ENCODE results near the gene SBNO2. TPM values are rescaled to one million over a fixed set of nuclear protein-coding genes. Genes with fewer than 3 reads are reported as not detected.
"Not testable (repeated sequence)": the region's sequence is repeated elsewhere in the genome, so short reads cannot be mapped to it uniquely, and the experiment has no call there.

Gene SBNO2
- total and polyA plus RNA-seq, 10 donors = 16.2 to 230 (median 112) TPM

DNA sequence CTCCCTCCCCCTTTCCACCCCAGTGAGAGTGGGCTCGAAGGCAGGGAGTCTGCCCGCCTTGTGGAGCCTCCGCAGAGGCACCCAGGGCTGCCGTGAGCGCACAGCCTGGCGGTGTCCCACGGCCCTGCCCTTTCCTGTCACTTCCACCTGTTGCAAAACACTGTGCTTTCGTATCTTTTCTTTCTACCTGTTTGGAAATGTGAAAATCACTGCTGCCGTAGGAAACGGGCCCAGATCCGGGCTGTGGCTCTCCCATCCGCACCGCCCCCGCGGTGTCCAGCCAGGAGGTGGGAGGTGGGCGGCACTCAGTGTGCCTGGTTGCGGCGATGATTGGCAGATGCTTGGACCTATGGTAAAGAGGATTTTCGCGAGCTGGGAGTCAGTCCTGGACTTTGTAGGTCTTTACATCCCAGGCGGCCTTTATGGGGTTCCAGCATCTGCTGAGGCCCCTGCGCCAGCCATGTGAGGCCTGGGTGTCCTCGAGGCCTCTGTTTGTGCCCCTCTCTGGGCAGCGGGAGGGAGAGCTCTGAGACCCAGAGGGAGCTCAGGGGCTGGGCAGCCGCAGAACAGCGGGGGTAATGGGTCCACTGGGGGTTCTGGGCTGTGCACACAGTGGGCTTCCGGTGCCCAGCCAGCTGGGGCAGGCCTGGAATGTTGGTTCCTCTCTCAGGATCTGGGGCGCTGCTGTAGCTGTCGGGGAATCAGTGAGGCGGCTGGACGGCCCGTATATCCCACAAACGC is 37.6 kb upstream of the SBNO2 start:
- Histone ChIP-seq H3K27me3 (replicated peaks in 1 of 7) (no peaks in the 10 kb centered on the region), H3K27ac (peak overlapping the region in 3 of 8 donors; percentile 15 to 87 (median 52)), H3K4me1 (peaks cover 51 to 100% (median 92%) of the 10 kb centered on the region in 6 donors), H3K4me3 (peak overlapping the region in 1 of 8 donors; percentile 8), H3K9me3 (no peaks in the 10 kb centered on the region), H3K36me3 (peaks cover 0 to 71% (median 20%) of the 10 kb centered on the region in 6 donors)
- TF ChIP-seq POLR2AphosphoS5 (IDR thresholded peaks at IDR 0.05) (peak in 2 of 3 donors; percentile 32 to 73), POLR2A (IDR thresholded peaks at IDR 0.05) (no peak)
- TF ChIP-seq, protein P1, sequence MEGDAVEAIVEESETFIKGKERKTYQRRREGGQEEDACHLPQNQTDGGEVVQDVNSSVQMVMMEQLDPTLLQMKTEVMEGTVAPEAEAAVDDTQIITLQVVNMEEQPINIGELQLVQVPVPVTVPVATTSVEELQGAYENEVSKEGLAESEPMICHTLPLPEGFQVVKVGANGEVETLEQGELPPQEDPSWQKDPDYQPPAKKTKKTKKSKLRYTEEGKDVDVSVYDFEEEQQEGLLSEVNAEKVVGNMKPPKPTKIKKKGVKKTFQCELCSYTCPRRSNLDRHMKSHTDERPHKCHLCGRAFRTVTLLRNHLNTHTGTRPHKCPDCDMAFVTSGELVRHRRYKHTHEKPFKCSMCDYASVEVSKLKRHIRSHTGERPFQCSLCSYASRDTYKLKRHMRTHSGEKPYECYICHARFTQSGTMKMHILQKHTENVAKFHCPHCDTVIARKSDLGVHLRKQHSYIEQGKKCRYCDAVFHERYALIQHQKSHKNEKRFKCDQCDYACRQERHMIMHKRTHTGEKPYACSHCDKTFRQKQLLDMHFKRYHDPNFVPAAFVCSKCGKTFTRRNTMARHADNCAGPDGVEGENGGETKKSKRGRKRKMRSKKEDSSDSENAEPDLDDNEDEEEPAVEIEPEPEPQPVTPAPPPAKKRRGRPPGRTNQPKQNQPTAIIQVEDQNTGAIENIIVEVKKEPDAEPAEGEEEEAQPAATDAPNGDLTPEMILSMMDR (IDR thresholded peaks at IDR 0.05 in 8 of 11, conservative IDR thresholded peaks at IDR 0.05 in 3 of 11) = no peak
- DNase-seq = peak; percentile 77
- intact Hi-C loops (cut with DNase I; ENCODE audit: low total_unique reads) = no loop called here
- 69 to 84% (median 76%) methylated on average over 29 to 33 of the region's 33 CpGs for WGBS, 5 donors

DNA sequence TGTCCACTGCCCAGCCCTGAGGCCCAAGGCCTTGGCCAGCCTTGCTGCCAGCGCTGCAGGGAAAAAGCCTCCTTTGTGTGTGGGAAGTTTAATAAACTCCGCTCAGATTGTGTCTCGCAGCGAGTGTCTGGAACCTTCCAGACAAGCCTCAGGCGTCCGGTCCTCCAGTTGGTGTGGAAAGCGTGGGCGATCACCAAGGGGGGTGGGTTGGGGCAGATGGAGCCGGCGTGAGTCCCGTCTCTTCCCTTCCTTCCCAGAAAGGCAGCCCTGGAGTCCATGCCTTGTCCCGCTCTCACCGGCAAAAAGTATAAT is 36.1 kb upstream of the SBNO2 start:
- H3K27ac ChIP-seq = peak overlapping the region in 1 of 8 donors; percentile 8
- H3K36me3 ChIP-seq = peaks cover 0 to 56% (median 17%) of the 10 kb centered on the region in 6 donors
- no peak overlapping the region for H3K4me3 ChIP-seq
- TF ChIP-seq POLR2AphosphoS5 (IDR thresholded peaks at IDR 0.05) = no peak
- intact Hi-C loops (cut with DNase I; ENCODE audit: low total_unique reads) = no loop called here
- DNase-seq = no peak
- H3K9me3 ChIP-seq = no peaks in the 10 kb centered on the region
- no peaks in the 10 kb centered on the region for H3K27me3 ChIP-seq (replicated peaks in 1 of 7)
- 88 to 94% (median 93%) methylated on average over 13 of the region's 13 CpGs for WGBS, 5 donors
- H3K4me1 ChIP-seq = peaks cover 47 to 92% (median 86%) of the 10 kb centered on the region in 6 donors

DNA sequence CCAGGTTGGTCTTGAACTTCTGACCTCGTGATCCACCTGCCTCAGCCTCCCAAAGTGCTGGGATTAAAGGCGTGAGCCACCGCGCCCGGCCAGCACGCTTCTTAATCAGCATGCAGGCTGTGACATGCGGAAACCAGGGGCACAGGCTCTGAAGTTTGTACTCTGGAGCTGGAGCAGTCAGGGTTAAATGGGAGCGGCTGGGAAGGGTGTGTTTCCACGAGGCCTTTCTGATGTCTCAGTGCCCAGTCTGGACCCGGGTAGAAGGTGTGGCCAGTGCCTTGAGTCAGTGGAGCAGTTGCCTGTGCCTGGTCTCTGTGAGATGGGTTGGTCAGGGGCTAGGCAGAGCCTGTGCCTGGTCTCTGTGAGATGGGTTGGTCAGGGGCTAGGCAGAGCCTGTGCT is 34.8 kb upstream of the SBNO2 start:
- DNase-seq; H3K9me3 ChIP-seq; H3K27me3 ChIP-seq (replicated peaks in 1 of 7); intact Hi-C loops (cut with DNase I; ENCODE audit: low total_unique reads): not testable (repeated sequence)
- H3K4me3 ChIP-seq = peak overlapping the region in 2 of 8 donors; percentile 5 to 12
- H3K27ac ChIP-seq = peak overlapping the region in 4 of 8 donors; percentile 10 to 92 (median 63)
- 67 to 81% (median 78%) methylated on average over 10 of the region's 10 CpGs for WGBS, 5 donors
- H3K4me1 ChIP-seq = peaks cover 45 to 92% (median 82%) of the 10 kb centered on the region in 6 donors
- H3K36me3 ChIP-seq = peaks cover 0 to 47% (median 17%) of the 10 kb centered on the region in 6 donors

DNA sequence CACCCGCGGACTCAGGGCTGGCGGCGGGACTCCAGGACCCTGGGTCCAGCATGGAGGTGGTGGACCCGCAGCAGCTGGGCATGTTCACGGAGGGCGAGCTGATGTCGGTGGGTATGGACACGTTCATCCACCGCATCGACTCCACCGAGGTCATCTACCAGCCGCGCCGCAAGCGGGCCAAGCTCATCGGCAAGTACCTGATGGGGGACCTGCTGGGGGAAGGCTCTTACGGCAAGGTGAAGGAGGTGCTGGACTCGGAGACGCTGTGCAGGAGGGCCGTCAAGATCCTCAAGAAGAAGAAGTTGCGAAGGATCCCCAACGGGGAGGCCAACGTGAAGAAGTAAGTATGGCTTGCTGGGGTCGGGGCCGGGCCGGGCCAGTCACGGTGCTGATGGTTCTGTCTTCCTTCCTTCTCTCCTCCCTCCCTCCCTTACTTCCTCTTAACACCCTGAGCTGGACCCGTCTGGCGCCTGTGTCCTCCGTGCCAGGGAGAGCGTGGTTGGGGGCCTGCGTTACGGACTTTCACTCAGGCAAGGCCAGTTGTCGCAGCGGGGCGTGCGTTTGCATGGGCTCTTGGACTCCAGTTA is 32.9 kb upstream of the SBNO2 start:
- intact Hi-C loops (cut with DNase I; ENCODE audit: low total_unique reads) = no loop called here
- Histone ChIP-seq H3K9me3 (no peaks in the 10 kb centered on the region), H3K27ac (peak overlapping the region; percentile 72 to 92 (median 86)), H3K4me3 (peak overlapping the region; percentile 52 to 92 (median 76)), H3K4me1 (peaks cover 38 to 84% (median 74%) of the 10 kb centered on the region in 6 donors), H3K36me3 (peaks cover 0 to 32% (median 13%) of the 10 kb centered on the region in 6 donors), H3K27me3 (replicated peaks in 1 of 7) (no peaks in the 10 kb centered on the region)
- peak; percentile 90 for DNase-seq
- TF ChIP-seq, protein P1 (IDR thresholded peaks at IDR 0.05 in 8 of 11, conservative IDR thresholded peaks at IDR 0.05 in 3 of 11) = no peak
- TF ChIP-seq POLR2A (IDR thresholded peaks at IDR 0.05) = no peak
- no peak for TF ChIP-seq POLR2AphosphoS5 (IDR thresholded peaks at IDR 0.05)
- WGBS, 5 donors = 1 to 2% (median 1%) methylated on average over 34 to 38 of the region's 38 CpGs

Measured in spleen (tissue), 11 donors.